ENCODE results near the gene KIAA1328. TPM values are rescaled to one million over a fixed set of nuclear protein-coding genes. Genes with fewer than 3 reads are reported as not detected.

Gene KIAA1328
- polyA plus RNA-seq, 1 donor from 2014 or later, result 8.5 TPM

DNA sequence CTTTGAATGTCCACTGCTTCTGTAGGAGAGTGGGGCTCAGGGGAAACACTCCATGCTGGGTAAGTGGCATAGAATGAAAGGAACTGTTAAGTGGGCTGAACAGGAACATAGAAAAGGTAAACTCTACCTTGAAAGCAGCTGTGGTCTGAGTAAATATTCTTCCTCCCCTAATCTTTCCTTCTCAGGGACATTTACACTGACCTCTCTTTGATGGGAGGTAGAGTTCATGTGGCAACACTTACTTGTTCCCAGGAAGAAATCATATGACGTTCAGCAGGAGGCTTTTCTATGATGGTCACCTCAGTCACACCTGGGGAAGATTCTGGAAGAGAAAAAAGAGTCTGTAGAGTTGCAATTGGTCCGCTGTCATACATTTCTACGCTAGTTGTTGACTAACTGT is 10.3 kb upstream of the KIAA1328 start:
- no peaks in the 10 kb centered on the region for H3F3A ChIP-seq (ENCODE audit: insufficient read depth, low read length, poor library complexity, severe bottlenecking)
- no peaks in the 10 kb centered on the region for H3K9me2 ChIP-seq (ENCODE audit: insufficient read depth, low read length)
- no peak overlapping the region for H3K27ac ChIP-seq (ENCODE audit: low read length)
- H3K79me2 ChIP-seq (replicated peaks; ENCODE audit: insufficient read depth, low read length), result peaks cover 8% of the 10 kb centered on the region
- TF ChIP-seq SMC3 (conservative IDR thresholded peaks at IDR 0.05; ENCODE audit: poor library complexity) (no peak), TAF1 (IDR thresholded peaks at IDR 0.05; ENCODE audit: low read depth) (no peak), RAD21 (conservative IDR thresholded peaks at IDR 0.05) (no peak), EZH2 (IDR thresholded peaks at IDR 0.05; ENCODE audit: borderline replicate concordance, insufficient read depth, low read length, poor library complexity, severe bottlenecking) (no peak), POLR2AphosphoS5 (IDR thresholded peaks at IDR 0.05) (no peak), EP300 (conservative IDR thresholded peaks at IDR 0.05; ENCODE audit: poor library complexity, severe bottlenecking) (no peak), MXI1 (conservative IDR thresholded peaks at IDR 0.05; ENCODE audit: poor library complexity, severe bottlenecking) (no peak)
- TF ChIP-seq, protein P1, sequence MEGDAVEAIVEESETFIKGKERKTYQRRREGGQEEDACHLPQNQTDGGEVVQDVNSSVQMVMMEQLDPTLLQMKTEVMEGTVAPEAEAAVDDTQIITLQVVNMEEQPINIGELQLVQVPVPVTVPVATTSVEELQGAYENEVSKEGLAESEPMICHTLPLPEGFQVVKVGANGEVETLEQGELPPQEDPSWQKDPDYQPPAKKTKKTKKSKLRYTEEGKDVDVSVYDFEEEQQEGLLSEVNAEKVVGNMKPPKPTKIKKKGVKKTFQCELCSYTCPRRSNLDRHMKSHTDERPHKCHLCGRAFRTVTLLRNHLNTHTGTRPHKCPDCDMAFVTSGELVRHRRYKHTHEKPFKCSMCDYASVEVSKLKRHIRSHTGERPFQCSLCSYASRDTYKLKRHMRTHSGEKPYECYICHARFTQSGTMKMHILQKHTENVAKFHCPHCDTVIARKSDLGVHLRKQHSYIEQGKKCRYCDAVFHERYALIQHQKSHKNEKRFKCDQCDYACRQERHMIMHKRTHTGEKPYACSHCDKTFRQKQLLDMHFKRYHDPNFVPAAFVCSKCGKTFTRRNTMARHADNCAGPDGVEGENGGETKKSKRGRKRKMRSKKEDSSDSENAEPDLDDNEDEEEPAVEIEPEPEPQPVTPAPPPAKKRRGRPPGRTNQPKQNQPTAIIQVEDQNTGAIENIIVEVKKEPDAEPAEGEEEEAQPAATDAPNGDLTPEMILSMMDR (IDR thresholded peaks at IDR 0.05; ENCODE audit: poor library complexity, severe bottlenecking), result no peak
- TF ChIP-seq, protein P2, sequence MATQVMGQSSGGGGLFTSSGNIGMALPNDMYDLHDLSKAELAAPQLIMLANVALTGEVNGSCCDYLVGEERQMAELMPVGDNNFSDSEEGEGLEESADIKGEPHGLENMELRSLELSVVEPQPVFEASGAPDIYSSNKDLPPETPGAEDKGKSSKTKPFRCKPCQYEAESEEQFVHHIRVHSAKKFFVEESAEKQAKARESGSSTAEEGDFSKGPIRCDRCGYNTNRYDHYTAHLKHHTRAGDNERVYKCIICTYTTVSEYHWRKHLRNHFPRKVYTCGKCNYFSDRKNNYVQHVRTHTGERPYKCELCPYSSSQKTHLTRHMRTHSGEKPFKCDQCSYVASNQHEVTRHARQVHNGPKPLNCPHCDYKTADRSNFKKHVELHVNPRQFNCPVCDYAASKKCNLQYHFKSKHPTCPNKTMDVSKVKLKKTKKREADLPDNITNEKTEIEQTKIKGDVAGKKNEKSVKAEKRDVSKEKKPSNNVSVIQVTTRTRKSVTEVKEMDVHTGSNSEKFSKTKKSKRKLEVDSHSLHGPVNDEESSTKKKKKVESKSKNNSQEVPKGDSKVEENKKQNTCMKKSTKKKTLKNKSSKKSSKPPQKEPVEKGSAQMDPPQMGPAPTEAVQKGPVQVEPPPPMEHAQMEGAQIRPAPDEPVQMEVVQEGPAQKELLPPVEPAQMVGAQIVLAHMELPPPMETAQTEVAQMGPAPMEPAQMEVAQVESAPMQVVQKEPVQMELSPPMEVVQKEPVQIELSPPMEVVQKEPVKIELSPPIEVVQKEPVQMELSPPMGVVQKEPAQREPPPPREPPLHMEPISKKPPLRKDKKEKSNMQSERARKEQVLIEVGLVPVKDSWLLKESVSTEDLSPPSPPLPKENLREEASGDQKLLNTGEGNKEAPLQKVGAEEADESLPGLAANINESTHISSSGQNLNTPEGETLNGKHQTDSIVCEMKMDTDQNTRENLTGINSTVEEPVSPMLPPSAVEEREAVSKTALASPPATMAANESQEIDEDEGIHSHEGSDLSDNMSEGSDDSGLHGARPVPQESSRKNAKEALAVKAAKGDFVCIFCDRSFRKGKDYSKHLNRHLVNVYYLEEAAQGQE (IDR thresholded peaks at IDR 0.05; ENCODE audit: borderline replicate concordance), result no peak
- no peak overlapping the region for H3K4me2 ChIP-seq (ENCODE audit: low read length)
- no peak overlapping the region for H3K9ac ChIP-seq (ENCODE audit: low read length)
- H3K4me3 ChIP-seq (ENCODE audit: low read length), result no peak overlapping the region
- H3K36me3 ChIP-seq (ENCODE audit: insufficient read depth, low read length), result peaks cover 10% of the 10 kb centered on the region
- H3K27me3 ChIP-seq (ENCODE audit: insufficient read depth, low read depth, low read length), result no peaks in the 10 kb centered on the region
- H2AFZ ChIP-seq (ENCODE audit: low read depth, low read length), result no peak overlapping the region
- no peaks in the 10 kb centered on the region for H4K20me1 ChIP-seq (ENCODE audit: insufficient read depth)
- H3K9me3 ChIP-seq (ENCODE audit: low read length), result no peaks in the 10 kb centered on the region

DNA sequence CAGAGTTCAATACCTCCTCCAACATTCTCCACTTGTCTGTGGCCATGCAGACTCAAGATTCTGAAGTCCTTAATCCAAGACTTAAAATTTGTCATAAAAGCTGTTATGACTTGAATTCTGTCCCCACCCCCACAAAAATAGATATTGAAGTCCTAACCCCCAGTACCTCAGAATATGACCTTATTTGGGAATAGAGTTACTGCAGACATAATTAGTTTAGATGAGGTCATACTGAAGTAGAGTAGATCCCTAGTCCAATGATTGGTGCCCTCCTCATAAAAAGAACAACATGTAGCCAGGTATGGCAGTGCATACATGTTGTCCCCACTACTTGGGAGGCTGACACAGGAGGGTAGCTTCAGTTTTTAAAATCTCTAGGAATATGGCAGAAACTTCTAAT is 9.3 kb upstream of the KIAA1328 start:
- H4K20me1 ChIP-seq (ENCODE audit: insufficient read depth), result no peaks in the 10 kb centered on the region
- TF ChIP-seq SMC3 (conservative IDR thresholded peaks at IDR 0.05; ENCODE audit: poor library complexity) (no peak), MXI1 (conservative IDR thresholded peaks at IDR 0.05; ENCODE audit: poor library complexity, severe bottlenecking) (no peak), EZH2 (IDR thresholded peaks at IDR 0.05; ENCODE audit: borderline replicate concordance, insufficient read depth, low read length, poor library complexity, severe bottlenecking) (no peak), EP300 (conservative IDR thresholded peaks at IDR 0.05; ENCODE audit: poor library complexity, severe bottlenecking) (no peak), POLR2AphosphoS5 (IDR thresholded peaks at IDR 0.05) (no peak), TAF1 (IDR thresholded peaks at IDR 0.05; ENCODE audit: low read depth) (no peak), RAD21 (conservative IDR thresholded peaks at IDR 0.05) (no peak)
- TF ChIP-seq, protein P1 (IDR thresholded peaks at IDR 0.05; ENCODE audit: poor library complexity, severe bottlenecking), result no peak
- TF ChIP-seq, protein P2 (IDR thresholded peaks at IDR 0.05; ENCODE audit: borderline replicate concordance), result no peak
- no peak overlapping the region for H2AFZ ChIP-seq (ENCODE audit: low read depth, low read length)
- H3K4me2 ChIP-seq (ENCODE audit: low read length), result no peak overlapping the region
- no peak overlapping the region for H3K27ac ChIP-seq (ENCODE audit: low read length)
- H3K36me3 ChIP-seq (ENCODE audit: insufficient read depth, low read length), result peaks cover 10% of the 10 kb centered on the region
- no peaks in the 10 kb centered on the region for H3K9me2 ChIP-seq (ENCODE audit: insufficient read depth, low read length)
- no peaks in the 10 kb centered on the region for H3F3A ChIP-seq (ENCODE audit: insufficient read depth, low read length, poor library complexity, severe bottlenecking)
- H3K9ac ChIP-seq (ENCODE audit: low read length), result no peak overlapping the region
- H3K9me3 ChIP-seq (ENCODE audit: low read length), result no peaks in the 10 kb centered on the region
- no peak overlapping the region for H3K4me3 ChIP-seq (ENCODE audit: low read length)
- H3K27me3 ChIP-seq (ENCODE audit: insufficient read depth, low read depth, low read length), result no peaks in the 10 kb centered on the region
- peaks cover 9% of the 10 kb centered on the region for H3K79me2 ChIP-seq (replicated peaks; ENCODE audit: insufficient read depth, low read length)

All from neural cell (in vitro differentiated cells).